ENCODE data around the gene MIA2.
"Not testable (repeated sequence)": the region's sequence is repeated elsewhere in the genome, so short reads cannot be mapped to it uniquely, and the experiment has no call there.

MIA2 gene

GRCh38 chr14:39341126-39341525 is 107.4 kb downstream of the MIA2 start:
- DNase-seq (ENCODE audit: low read depth) = not testable (repeated sequence)

GRCh38 chr14:39342768-39343167 is 109.1 kb downstream of the MIA2 start:
- DNase-seq (ENCODE audit: low read depth) = no peak

GRCh38 chr14:39343614-39344013 is 109.9 kb downstream of the MIA2 start:
- no peak for DNase-seq (ENCODE audit: low read depth)

- no peak for DNase-seq (ENCODE audit: low read depth)
Measured at GRCh38 chr14:39350866-39351265, 117.2 kb downstream of the MIA2 start.

GRCh38 chr14:39351708-39352107 is 118.0 kb downstream of the MIA2 start:
- DNase-seq (ENCODE audit: low read depth) = no peak

GRCh38 chr14:39359069-39359468 is 125.4 kb downstream of the MIA2 start:
- not testable (repeated sequence) for DNase-seq (ENCODE audit: low read depth)

GRCh38 chr14:39360316-39360715 is 126.6 kb downstream of the MIA2 start:
- DNase-seq (ENCODE audit: low read depth) = no peak

- not testable (repeated sequence) for DNase-seq (ENCODE audit: low read depth)
Measured at GRCh38 chr14:39361556-39361955, 127.8 kb downstream of the MIA2 start.

GRCh38 chr14:39364509-39364908 is 130.8 kb downstream of the MIA2 start:
- no peak for DNase-seq (ENCODE audit: low read depth)

- no peak for DNase-seq (ENCODE audit: low read depth)
Measured at GRCh38 chr14:39365354-39365753, 131.6 kb downstream of the MIA2 start.

- DNase-seq (ENCODE audit: low read depth) = no peak
Measured at GRCh38 chr14:39366460-39367386, 133.0 kb downstream of the MIA2 start.

GRCh38 chr14:39367387-39367751 is 133.7 kb downstream of the MIA2 start:
- no peak for DNase-seq (ENCODE audit: low read depth)

- DNase-seq (ENCODE audit: low read depth) = no peak
Measured at GRCh38 chr14:39368261-39368959, 134.7 kb downstream of the MIA2 start.

- DNase-seq (ENCODE audit: low read depth) = no peak
Measured at GRCh38 chr14:39369029-39369428, 135.3 kb downstream of the MIA2 start.

- no peak for DNase-seq (ENCODE audit: low read depth)
Measured at GRCh38 chr14:39370415-39370814, 136.7 kb downstream of the MIA2 start.

- no peak for DNase-seq (ENCODE audit: low read depth)
Measured at GRCh38 chr14:39372656-39373055, 138.9 kb downstream of the MIA2 start.

- DNase-seq (ENCODE audit: low read depth) = no peak
Measured at GRCh38 chr14:39374851-39375250, 141.1 kb downstream of the MIA2 start.

GRCh38 chr14:39376667-39377403 is 143.1 kb downstream of the MIA2 start:
- DNase-seq (ENCODE audit: low read depth) = no peak

GRCh38 chr14:39381366-39381765 is 147.7 kb downstream of the MIA2 start:
- no peak for DNase-seq (ENCODE audit: low read depth)

- DNase-seq (ENCODE audit: low read depth) = no peak
Measured at GRCh38 chr14:39382463-39382862, 148.7 kb downstream of the MIA2 start.

GRCh38 chr14:39383026-39383660 is 149.4 kb downstream of the MIA2 start:
- DNase-seq (ENCODE audit: low read depth) = no peak

- DNase-seq (ENCODE audit: low read depth) = no peak
Measured at GRCh38 chr14:39383741-39384140, 150.0 kb downstream of the MIA2 start.

All from activated T-helper 9 cell treated with anti-CD3 and anti-CD28 coated beads, Interleukin-2, amount 50 U/mL, for 16 hours (primary cell).